ENCODE data around the gene BICD2. TPM values are rescaled to one million over a fixed set of nuclear protein-coding genes. Genes with fewer than 3 reads are reported as not detected.

BICD2 gene
- total and polyA plus RNA-seq, 7 donors = 5.4 to 38.5 (median 30.6) TPM

DNA sequence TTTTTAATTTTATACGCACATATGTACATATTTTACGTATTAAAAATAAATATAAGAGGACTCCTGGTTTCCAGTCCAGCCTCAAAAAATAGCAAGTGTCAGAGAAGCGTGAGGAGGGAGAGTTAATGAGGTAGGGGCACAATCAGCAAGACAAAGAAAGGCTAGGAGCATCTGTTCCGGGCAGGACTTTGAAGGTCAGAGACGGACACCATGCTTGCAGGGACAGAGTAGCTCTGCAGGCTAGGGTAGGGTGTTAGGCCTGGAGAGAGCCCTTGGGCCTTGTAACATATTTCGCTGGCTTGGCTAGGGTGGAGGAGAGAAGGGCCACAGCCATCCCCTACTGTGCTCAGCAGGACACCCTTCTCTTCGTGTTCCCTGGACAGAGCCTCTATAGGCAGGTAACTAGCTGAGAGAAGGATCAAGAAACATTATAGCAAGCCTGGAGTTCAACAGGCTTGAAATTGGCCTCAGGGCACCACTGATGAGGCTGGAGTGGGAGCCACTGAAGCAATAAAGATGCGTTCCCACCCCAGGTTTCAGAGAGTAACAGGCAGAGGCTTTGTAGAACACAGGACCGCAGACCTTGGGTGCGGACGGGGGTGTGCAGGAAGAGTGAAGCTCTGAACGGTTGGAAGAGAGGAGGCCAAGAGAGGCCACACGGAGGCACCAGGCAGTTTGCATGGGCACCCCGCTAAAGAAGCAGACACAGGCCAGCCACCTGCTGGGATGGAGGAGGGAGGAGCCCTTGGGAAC is 85.0 kb downstream of the BICD2 start:
- Histone ChIP-seq H3K27ac (no peak overlapping the region), H3K4me3 (no peak overlapping the region), H3K36me3 (no peaks in the 10 kb centered on the region), H3K27me3 (no peaks in the 10 kb centered on the region), H3K4me1 (no peaks in the 10 kb centered on the region), H3K9me3 (no peaks in the 10 kb centered on the region)
- no peak for DNase-seq
- TF ChIP-seq POLR2AphosphoS5 (IDR thresholded peaks at IDR 0.05) (no peak), EP300 (IDR thresholded peaks at IDR 0.05) (no peak), POLR2A (IDR thresholded peaks at IDR 0.05) (no peak)
- TF ChIP-seq, protein P1, sequence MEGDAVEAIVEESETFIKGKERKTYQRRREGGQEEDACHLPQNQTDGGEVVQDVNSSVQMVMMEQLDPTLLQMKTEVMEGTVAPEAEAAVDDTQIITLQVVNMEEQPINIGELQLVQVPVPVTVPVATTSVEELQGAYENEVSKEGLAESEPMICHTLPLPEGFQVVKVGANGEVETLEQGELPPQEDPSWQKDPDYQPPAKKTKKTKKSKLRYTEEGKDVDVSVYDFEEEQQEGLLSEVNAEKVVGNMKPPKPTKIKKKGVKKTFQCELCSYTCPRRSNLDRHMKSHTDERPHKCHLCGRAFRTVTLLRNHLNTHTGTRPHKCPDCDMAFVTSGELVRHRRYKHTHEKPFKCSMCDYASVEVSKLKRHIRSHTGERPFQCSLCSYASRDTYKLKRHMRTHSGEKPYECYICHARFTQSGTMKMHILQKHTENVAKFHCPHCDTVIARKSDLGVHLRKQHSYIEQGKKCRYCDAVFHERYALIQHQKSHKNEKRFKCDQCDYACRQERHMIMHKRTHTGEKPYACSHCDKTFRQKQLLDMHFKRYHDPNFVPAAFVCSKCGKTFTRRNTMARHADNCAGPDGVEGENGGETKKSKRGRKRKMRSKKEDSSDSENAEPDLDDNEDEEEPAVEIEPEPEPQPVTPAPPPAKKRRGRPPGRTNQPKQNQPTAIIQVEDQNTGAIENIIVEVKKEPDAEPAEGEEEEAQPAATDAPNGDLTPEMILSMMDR (IDR thresholded peaks at IDR 0.05) = no peak
- 86 to 89% methylated on average over 14 of the region's 14 CpGs for WGBS, 2 donors
- intact Hi-C loops (cut with DNase I) = no loop called here

GRCh38 chr9:92671323-92671722 is 93.3 kb downstream of the BICD2 start:
- no peaks in the 10 kb centered on the region for H3K27me3 ChIP-seq
- intact Hi-C loops (cut with DNase I) = loop anchor here (2.0 kb wide), 1 partner anchor 93 kb away; the partner anchor contains the start of gene BICD2
- DNase-seq = no peak
- TF ChIP-seq, protein P1 (IDR thresholded peaks at IDR 0.05) = no peak
- no peak for TF ChIP-seq POLR2A (IDR thresholded peaks at IDR 0.05)
- TF ChIP-seq EP300 (IDR thresholded peaks at IDR 0.05) = no peak
- no peak for TF ChIP-seq POLR2AphosphoS5 (IDR thresholded peaks at IDR 0.05)
- 86 to 87% methylated on average over 4 of the region's 4 CpGs for WGBS, 2 donors
- no peaks in the 10 kb centered on the region for H3K36me3 ChIP-seq
- peak overlapping the region in 2 of 4 donors; percentile 86 to 87 for H3K4me3 ChIP-seq
- peaks cover 0 to 36% (median 25%) of the 10 kb centered on the region in 4 donors for H3K4me1 ChIP-seq
- H3K9me3 ChIP-seq = no peaks in the 10 kb centered on the region
- H3K27ac ChIP-seq = peak overlapping the region in 2 of 4 donors; percentile 85 to 94

- peak; percentile 99 for DNase-seq
- intact Hi-C loops (cut with DNase I) = loop anchor here (2.0 kb wide), 1 partner anchor 95 kb away; the partner anchor contains the start of gene BICD2
- Histone ChIP-seq H3K9me3 (no peaks in the 10 kb centered on the region), H3K36me3 (peaks cover 0 to 4% (median 0%) of the 10 kb centered on the region in 4 donors), H3K27ac (peak within 1 kb of the TSS; percentile 85 to 94 (median 90)), H3K4me1 (peaks cover 0 to 36% (median 25%) of the 10 kb centered on the region in 4 donors), H3K27me3 (no peaks in the 10 kb centered on the region), H3K4me3 (peak within 1 kb of the TSS; percentile 79 to 96 (median 86))
- 0% methylated on average over 75 of the region's 75 CpGs for WGBS, 2 donors
- TF ChIP-seq EP300 (IDR thresholded peaks at IDR 0.05) (peak in 1 of 4 donors; percentile 33), POLR2AphosphoS5 (IDR thresholded peaks at IDR 0.05) (peak; percentile 72 to 93 (median 91)), POLR2A (IDR thresholded peaks at IDR 0.05) (peak; percentile 78 to 79)
- TF ChIP-seq, protein P1 (IDR thresholded peaks at IDR 0.05) = no peak
Measured at GRCh38 chr9:92669890-92670708, 94.5 kb downstream of the BICD2 start, which contains the start of gene IPPK. Gene IPPK, minus strand, starts transcription at chr9:92670131. Its CDS starts 143 bp downstream, at chr9:92669988.

- WGBS, 2 donors = 0% methylated on average over 29 of the region's 29 CpGs
- no peak for TF ChIP-seq POLR2AphosphoS5 (IDR thresholded peaks at IDR 0.05)
- no peak for TF ChIP-seq EP300 (IDR thresholded peaks at IDR 0.05)
- TF ChIP-seq, protein P1 (IDR thresholded peaks at IDR 0.05) = no peak
- TF ChIP-seq POLR2A (IDR thresholded peaks at IDR 0.05) = no peak
- Histone ChIP-seq H3K4me1 (peaks cover 0 to 42% (median 28%) of the 10 kb centered on the region in 4 donors), H3K27me3 (no peaks in the 10 kb centered on the region), H3K4me3 (peak overlapping the region; percentile 79 to 96 (median 86)), H3K36me3 (peaks cover 0 to 4% (median 0%) of the 10 kb centered on the region in 4 donors), H3K9me3 (no peaks in the 10 kb centered on the region), H3K27ac (peak overlapping the region; percentile 85 to 94 (median 90))
- no peak for DNase-seq
- intact Hi-C loops (cut with DNase I) = no loop called here
Measured at GRCh38 chr9:92669527-92669889, 95.1 kb downstream of the BICD2 start.
